ENCODE data around the gene EZH1. TPM values are rescaled to one million over a fixed set of nuclear protein-coding genes. Genes with fewer than 3 reads are reported as not detected.

EZH1 gene
- total RNA-seq: 10 to 100 TPM; 32.2 to 33.5 TPM

DNA sequence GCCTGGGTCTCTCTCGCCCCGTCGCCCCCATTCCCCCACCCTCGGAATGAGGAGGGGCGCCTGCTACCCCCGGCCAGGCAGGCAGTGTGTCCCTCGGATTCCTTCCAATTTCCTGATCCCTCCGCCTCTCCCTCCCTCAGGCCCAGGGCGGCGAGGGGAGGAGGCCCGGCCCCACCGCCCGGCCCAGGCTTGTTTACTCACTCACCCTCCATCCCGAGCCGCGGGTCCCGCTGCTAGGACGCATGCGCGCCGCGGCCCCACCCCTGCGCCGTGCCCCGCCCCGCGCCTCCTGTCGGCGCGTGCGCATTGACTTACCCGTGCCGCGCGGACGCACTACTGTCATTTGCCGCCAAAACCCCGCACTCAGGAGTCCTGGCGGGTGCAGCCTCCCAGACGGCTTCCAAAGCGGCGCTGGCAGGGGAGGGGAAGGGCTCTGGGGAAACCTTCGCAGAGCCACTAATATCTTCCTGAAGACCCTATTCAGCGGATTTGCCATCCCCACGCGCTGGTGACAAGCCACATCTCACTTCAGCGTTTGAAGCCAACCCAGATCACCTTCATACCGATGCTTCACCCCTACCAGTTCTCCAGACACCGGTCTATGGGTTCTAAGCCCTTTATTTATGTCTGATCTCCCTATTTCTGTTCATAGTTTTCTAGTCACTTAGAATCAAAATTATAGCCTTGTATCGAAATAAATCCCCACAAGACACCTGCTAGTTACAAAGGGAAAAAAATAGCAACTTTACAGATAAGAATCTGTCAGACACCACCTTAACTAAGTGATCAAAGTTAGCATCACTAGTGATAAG, at the start of gene EZH1:
EZH1 (minus strand) TSS at position 235 of the 812 bp plus-strand sequence. CDS start 16,099 bp downstream, outside the sequence.
- DNase-seq (ENCODE audit: low spot score): peak; percentile 94
- H3K27ac Mint-ChIP-seq: peak within 1 kb of the TSS; percentile 47 to 88
- peak; percentile 97 for ATAC-seq
- H3K27me3 Mint-ChIP-seq: peaks cover 8 to 12% of the 10 kb centered on the region in 2 donors
- H3K9me3 Mint-ChIP-seq: no peaks in the 10 kb centered on the region
- peak within 1 kb of the TSS; percentile 89 for H3K4me3 Mint-ChIP-seq
- peaks cover 16 to 17% of the 10 kb centered on the region in 2 donors for H3K4me1 Mint-ChIP-seq (ENCODE audit: low read depth in 2 of 2)
- H3K36me3 Mint-ChIP-seq: no peaks in the 10 kb centered on the region

DNA sequence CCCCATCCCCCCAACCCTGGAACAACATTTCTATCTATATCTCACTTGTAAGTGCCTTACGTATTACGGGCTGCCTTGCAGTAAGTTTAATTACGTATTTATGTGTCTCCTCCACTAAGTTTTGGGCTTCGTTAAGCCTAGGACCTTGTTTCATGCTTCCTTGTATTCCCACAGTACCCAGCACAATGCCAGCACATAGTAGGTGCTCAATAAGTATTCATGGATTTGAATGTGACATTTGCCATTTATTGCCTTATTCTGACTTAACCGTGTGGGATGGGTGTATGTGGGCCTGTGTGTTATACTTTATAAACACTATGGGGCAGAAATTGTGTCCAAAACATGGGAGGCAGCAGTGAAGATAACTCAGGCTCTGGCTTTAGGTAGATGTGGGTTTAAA, 47.7 kb upstream of the EZH1 start:
- DNase-seq (ENCODE audit: low spot score): no peak
- no peak overlapping the region for H3K27ac Mint-ChIP-seq
- H3K4me1 Mint-ChIP-seq (ENCODE audit: low read depth in 2 of 2): peaks cover 3 to 11% of the 10 kb centered on the region in 2 donors
- ATAC-seq: no peak
- peaks cover 15% of the 10 kb centered on the region in 2 donors for H3K27me3 Mint-ChIP-seq
- H3K4me3 Mint-ChIP-seq: no peak overlapping the region
- H3K9me3 Mint-ChIP-seq: no peaks in the 10 kb centered on the region
- no peaks in the 10 kb centered on the region for H3K36me3 Mint-ChIP-seq

- H3K9me3 Mint-ChIP-seq: no peaks in the 10 kb centered on the region
- H3K4me1 Mint-ChIP-seq (ENCODE audit: low read depth in 2 of 2): peaks cover 0 to 9% of the 10 kb centered on the region in 2 donors
- no peaks in the 10 kb centered on the region for H3K36me3 Mint-ChIP-seq
- H3K4me3 Mint-ChIP-seq: no peak overlapping the region
- ATAC-seq: no peak
- DNase-seq (ENCODE audit: low spot score): no peak
- H3K27ac Mint-ChIP-seq: no peak overlapping the region
- H3K27me3 Mint-ChIP-seq: peaks cover 20 to 21% of the 10 kb centered on the region in 2 donors
These were observed 47.1 kb upstream of the EZH1 start for GRCh38 chr17:42791948-42792347.

DNA sequence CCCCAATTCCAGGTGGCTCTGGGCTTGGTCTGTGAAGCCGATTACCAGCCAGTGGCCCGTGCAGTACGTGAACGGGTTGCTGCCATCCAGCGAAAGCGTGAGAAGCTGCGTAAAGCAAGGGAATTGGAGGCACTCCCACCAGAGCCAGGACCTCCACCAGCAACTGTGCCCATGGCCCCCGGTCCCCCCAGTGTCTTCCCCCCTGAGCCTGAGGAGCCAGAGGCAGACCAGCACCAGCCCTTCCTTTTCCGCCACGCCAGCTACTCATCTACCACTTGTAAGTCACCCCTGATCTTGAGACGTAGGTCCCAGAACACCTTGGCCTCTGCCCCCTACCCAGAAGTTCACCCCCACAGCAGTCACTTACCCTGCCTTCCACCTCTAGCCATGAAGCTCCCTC, 42.4 kb upstream of the EZH1 start:
- ATAC-seq: no peak
- no peak for DNase-seq (ENCODE audit: low spot score)
- Mint-ChIP-seq H3K36me3 (peaks cover 4% of the 10 kb centered on the region), H3K9me3 (no peaks in the 10 kb centered on the region), H3K27ac (no peak overlapping the region), H3K4me1 (ENCODE audit: low read depth in 2 of 2) (peaks cover 0 to 11% of the 10 kb centered on the region in 2 donors), H3K4me3 (no peak overlapping the region), H3K27me3 (peaks cover 51 to 58% of the 10 kb centered on the region in 2 donors)

DNA sequence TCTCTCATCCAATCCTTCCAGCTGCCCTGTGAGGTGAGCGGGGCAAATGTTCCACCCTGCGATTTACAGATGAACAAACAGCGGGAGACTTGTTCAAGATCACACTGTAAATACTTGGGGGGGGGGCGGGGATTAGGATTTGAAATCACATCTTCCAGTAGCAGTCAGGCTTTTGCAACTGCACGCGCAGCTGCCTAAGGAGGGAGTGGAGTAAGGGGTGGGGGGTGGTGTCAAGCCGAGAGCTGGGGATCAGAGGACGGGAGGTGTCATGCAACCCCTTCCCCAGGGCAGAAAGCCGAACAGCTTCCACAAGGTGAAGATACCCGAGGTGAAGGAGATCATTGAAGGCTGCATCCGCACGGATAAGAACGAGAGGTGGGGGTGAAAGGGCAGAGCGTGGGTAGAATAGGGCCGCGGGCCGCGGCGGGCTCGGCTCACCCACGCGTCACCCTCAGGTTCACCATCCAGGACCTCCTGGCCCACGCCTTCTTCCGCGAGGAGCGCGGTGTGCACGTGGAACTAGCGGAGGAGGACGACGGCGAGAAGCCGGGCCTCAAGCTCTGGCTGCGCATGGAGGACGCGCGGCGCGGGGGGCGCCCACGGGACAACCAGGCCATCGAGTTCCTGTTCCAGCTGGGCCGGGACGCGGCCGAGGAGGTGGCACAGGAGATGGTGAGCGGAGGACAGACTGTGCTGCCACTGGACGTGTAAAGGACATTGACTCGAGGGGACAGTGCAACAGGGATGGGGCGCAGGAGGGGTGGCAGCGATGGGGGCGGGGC, 40.2 kb upstream of the EZH1 start:
- peaks cover 50 to 53% of the 10 kb centered on the region in 2 donors for H3K27me3 Mint-ChIP-seq
- peaks cover 0 to 11% of the 10 kb centered on the region in 2 donors for H3K4me1 Mint-ChIP-seq (ENCODE audit: low read depth in 2 of 2)
- no peak overlapping the region for H3K4me3 Mint-ChIP-seq
- ATAC-seq: no peak
- H3K9me3 Mint-ChIP-seq: no peaks in the 10 kb centered on the region
- H3K36me3 Mint-ChIP-seq: peaks cover 4% of the 10 kb centered on the region
- no peak for DNase-seq (ENCODE audit: low spot score)
- H3K27ac Mint-ChIP-seq: no peak overlapping the region

- Mint-ChIP-seq H3K27me3 (peaks cover 49 to 50% of the 10 kb centered on the region in 2 donors), H3K9me3 (no peaks in the 10 kb centered on the region), H3K4me3 (no peak overlapping the region), H3K4me1 (ENCODE audit: low read depth in 2 of 2) (peaks cover 0 to 16% of the 10 kb centered on the region in 2 donors), H3K27ac (no peak overlapping the region), H3K36me3 (peaks cover 4% of the 10 kb centered on the region)
- ATAC-seq (no peak), DNase-seq (ENCODE audit: low spot score) (no peak)
These were observed 39.6 kb upstream of the EZH1 start for GRCh38 chr17:42784409-42784808.

GRCh38 chr17:42783791-42784138, 38.9 kb upstream of the EZH1 start:
- H3K4me3 Mint-ChIP-seq: no peak overlapping the region
- H3K4me1 Mint-ChIP-seq (ENCODE audit: low read depth in 2 of 2): peaks cover 0 to 19% of the 10 kb centered on the region in 2 donors
- ATAC-seq: no peak
- no peaks in the 10 kb centered on the region for H3K9me3 Mint-ChIP-seq
- H3K36me3 Mint-ChIP-seq: peaks cover 4% of the 10 kb centered on the region
- H3K27ac Mint-ChIP-seq: no peak overlapping the region
- no peak for DNase-seq (ENCODE audit: low spot score)
- H3K27me3 Mint-ChIP-seq: peaks cover 49 to 50% of the 10 kb centered on the region in 2 donors

- peaks cover 4% of the 10 kb centered on the region for H3K36me3 Mint-ChIP-seq
These were observed 38.4 kb upstream of the EZH1 start for GRCh38 chr17:42783062-42783790.

GRCh38 chr17:42782166-42783061, 37.6 kb upstream of the EZH1 start:
- peaks cover 41% of the 10 kb centered on the region in 2 donors for H3K27me3 Mint-ChIP-seq
- no peak overlapping the region for H3K27ac Mint-ChIP-seq

More at GRCh38 chr17:42783062-42783790, 38.4 kb upstream of the EZH1 start:
- H3K27me3 Mint-ChIP-seq: peaks cover 49 to 50% of the 10 kb centered on the region in 2 donors
- ATAC-seq (no peak), DNase-seq (ENCODE audit: low spot score) (no peak)
- no peak overlapping the region for H3K4me3 Mint-ChIP-seq
- H3K27ac Mint-ChIP-seq: no peak overlapping the region
- H3K9me3 Mint-ChIP-seq: no peaks in the 10 kb centered on the region
- H3K4me1 Mint-ChIP-seq (ENCODE audit: low read depth in 2 of 2): peaks cover 0 to 19% of the 10 kb centered on the region in 2 donors

DNA sequence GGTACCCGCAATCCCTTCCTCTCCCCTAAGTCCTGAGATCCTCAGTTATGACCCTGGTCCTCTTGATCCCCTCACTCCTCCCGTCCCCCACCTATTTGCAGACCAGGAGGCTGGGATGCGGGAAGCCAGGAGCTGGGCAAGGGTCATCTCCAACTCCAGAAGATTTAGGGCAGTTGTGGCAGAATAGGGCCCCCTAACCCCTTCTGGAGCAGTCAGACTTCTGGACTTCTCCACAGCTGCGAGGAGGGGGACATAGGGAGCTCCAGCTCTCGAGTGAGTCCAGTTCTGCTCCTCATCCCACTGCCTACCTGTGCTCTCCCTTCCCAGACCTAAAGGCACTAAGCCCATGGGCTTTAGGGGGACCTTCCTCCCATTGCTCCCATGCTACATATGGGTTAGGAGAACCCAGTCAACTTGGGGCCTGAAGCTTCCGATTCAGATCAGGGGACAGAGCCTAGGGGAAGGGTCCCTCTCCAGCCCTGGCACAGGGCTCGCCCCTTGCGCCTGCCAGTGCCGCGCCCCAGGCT, 36.9 kb upstream of the EZH1 start:
- no peak for ATAC-seq
- Mint-ChIP-seq H3K27ac (no peak overlapping the region), H3K27me3 (peaks cover 34 to 35% of the 10 kb centered on the region in 2 donors), H3K36me3 (peaks cover 4% of the 10 kb centered on the region), H3K9me3 (no peaks in the 10 kb centered on the region), H3K4me3 (no peak overlapping the region), H3K4me1 (ENCODE audit: low read depth in 2 of 2) (peaks cover 0 to 19% of the 10 kb centered on the region in 2 donors)
- no peak for DNase-seq (ENCODE audit: low spot score)

More at GRCh38 chr17:42782166-42783061, 37.6 kb upstream of the EZH1 start:
- Mint-ChIP-seq H3K4me3 (no peak overlapping the region), H3K4me1 (ENCODE audit: low read depth in 2 of 2) (peaks cover 0 to 19% of the 10 kb centered on the region in 2 donors), H3K36me3 (peaks cover 4% of the 10 kb centered on the region), H3K9me3 (no peaks in the 10 kb centered on the region)
- ATAC-seq (peak in 1 of 2 donors; percentile 33), DNase-seq (ENCODE audit: low spot score) (no peak)

GRCh38 chr17:42780851-42781638, 36.2 kb upstream of the EZH1 start:
- Mint-ChIP-seq H3K27me3 (peaks cover 31 to 34% of the 10 kb centered on the region in 2 donors), H3K4me1 (ENCODE audit: low read depth in 2 of 2) (peaks cover 0 to 19% of the 10 kb centered on the region in 2 donors), H3K9me3 (no peaks in the 10 kb centered on the region), H3K36me3 (peaks cover 4% of the 10 kb centered on the region), H3K4me3 (no peak overlapping the region), H3K27ac (no peak overlapping the region)
- ATAC-seq (no peak), DNase-seq (ENCODE audit: low spot score) (no peak)
